Brain microvascular endothelial cell (primary cell): ENCODE results near the gene USP32.

Experiments
- DNase-seq: peaks from one replicate; pipeline ENCODE4 v3.0.0-alpha.2; 2020
- H3K27ac ChIP-seq: fragments of 250-450 bp; sonication (Bioruptor Pico); 2 replicates; pipeline ENCODE4 v1.5.1; 2020; ENCODE audit warnings: mild to moderate bottlenecking, moderate library complexity
- H3K27me3 ChIP-seq: fragments of 250-450 bp; sonication (Bioruptor Pico); replicated peaks from 2 replicates; pipeline ENCODE4 v1.5.1; 2020; ENCODE audit warnings: mild to moderate bottlenecking
- H3K36me3 ChIP-seq: fragments of 250-450 bp; sonication (Bioruptor Pico); replicated peaks from 2 replicates; pipeline ENCODE4 v1.5.1; 2020; ENCODE audit warnings: mild to moderate bottlenecking
- H3K4me3 ChIP-seq: 2 replicates; pipeline ENCODE4 v1.5.1; 2011; ENCODE audit warnings: low read depth, mild to moderate bottlenecking, control low read depth, low read length, moderate library complexity
- CTCF ChIP-seq: IDR thresholded peaks from 2 replicates; pipeline ENCODE4 v1.5.1; 2011; ENCODE audit warnings: low read depth, mild to moderate bottlenecking, moderate library complexity, low read length, control low read depth, inconsistent platforms; ENCODE audit errors: missing control alignments
- in situ Hi-C: cut with HindIII; loops from 2 replicates; pipeline ENCODE4 v1.10.0; 2017; ENCODE audit warnings: low sequenced_read_pairs, low pct_ligation_motif_present

Gene USP32

GRCh38 chr17:60362329-60362728 lies 29.6 kb downstream of the USP32 start:
- in situ Hi-C loops: no loop called here
- Histone ChIP-seq H3K4me3 (no peak overlapping the region), H3K27ac (no peak overlapping the region), H3K27me3 (no peaks in the 10 kb centered on the region), H3K36me3 (no peaks in the 10 kb centered on the region)
- no peak for DNase-seq
- no peak for TF ChIP-seq CTCF

- Histone ChIP-seq H3K27me3 (no peaks in the 10 kb centered on the region), H3K27ac (no peak overlapping the region), H3K36me3 (no peaks in the 10 kb centered on the region), H3K4me3 (no peak overlapping the region)
- no peak for DNase-seq
- TF ChIP-seq CTCF: no peak
- in situ Hi-C loops: no loop called here
These were observed 30.0 kb downstream of the USP32 start for GRCh38 chr17:60361889-60362288.

- Histone ChIP-seq H3K36me3 (no peaks in the 10 kb centered on the region), H3K4me3 (no peak overlapping the region), H3K27ac (no peak overlapping the region), H3K27me3 (no peaks in the 10 kb centered on the region)
- DNase-seq: no peak
- in situ Hi-C loops: no loop called here
- no peak for TF ChIP-seq CTCF
These were observed 32.5 kb downstream of the USP32 start for GRCh38 chr17:60359415-60359814.

- Histone ChIP-seq H3K4me3 (no peak overlapping the region), H3K27ac (no peak overlapping the region), H3K27me3 (no peaks in the 10 kb centered on the region), H3K36me3 (no peaks in the 10 kb centered on the region)
- in situ Hi-C loops: no loop called here
- no peak for TF ChIP-seq CTCF
- DNase-seq: no peak
These were observed 33.2 kb downstream of the USP32 start for GRCh38 chr17:60358606-60359225.

GRCh38 chr17:60356940-60357339 lies 35.0 kb downstream of the USP32 start:
- H3K27me3 ChIP-seq: no peaks in the 10 kb centered on the region
- no peak overlapping the region for H3K27ac ChIP-seq
- DNase-seq: peak; percentile 34
- in situ Hi-C loops: no loop called here
- H3K4me3 ChIP-seq: no peak overlapping the region
- H3K36me3 ChIP-seq: no peaks in the 10 kb centered on the region
- no peak for TF ChIP-seq CTCF
